Measurements from ENCODE around the gene KRIT1.

DNA sequence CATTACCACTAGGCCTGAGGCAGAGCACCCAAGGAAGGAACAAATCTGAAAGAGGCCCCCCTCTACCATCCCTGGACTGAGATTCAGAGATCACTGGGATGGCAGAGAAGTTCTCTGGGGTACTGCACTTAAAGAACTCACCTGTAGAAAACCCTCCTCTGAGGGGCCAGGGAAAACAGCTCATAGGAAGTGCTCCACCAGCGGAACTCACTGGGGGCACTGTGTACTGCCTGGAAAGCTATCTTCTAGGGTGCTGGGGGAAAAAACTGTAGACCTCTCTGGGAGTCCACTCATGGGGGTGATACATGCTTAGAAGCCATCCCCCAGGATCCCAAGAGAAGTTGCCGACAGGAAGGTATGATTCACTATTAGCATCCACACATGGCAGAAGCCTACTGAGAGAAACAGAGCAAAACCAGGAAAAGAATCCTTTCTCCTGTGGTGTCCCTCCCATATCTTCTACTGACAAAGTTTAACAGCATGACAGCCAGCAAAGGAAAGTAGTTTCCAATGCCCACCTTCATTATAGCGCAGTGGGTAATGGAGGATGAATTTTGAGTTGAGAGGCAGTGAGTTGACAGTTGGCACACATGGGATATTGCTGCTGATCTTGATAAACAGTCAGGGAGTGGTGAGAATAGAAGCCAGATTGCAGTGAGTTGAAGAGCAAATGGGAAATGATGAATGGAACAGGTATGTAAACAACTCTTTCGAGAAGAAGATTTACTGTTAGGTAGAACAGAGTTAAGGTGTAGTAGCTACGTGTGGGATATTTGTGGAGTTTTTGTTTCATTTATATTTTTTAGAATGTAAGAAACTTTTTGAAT lies 20.9 kb upstream of the KRIT1 start:
- TF ChIP-seq, protein P1, sequence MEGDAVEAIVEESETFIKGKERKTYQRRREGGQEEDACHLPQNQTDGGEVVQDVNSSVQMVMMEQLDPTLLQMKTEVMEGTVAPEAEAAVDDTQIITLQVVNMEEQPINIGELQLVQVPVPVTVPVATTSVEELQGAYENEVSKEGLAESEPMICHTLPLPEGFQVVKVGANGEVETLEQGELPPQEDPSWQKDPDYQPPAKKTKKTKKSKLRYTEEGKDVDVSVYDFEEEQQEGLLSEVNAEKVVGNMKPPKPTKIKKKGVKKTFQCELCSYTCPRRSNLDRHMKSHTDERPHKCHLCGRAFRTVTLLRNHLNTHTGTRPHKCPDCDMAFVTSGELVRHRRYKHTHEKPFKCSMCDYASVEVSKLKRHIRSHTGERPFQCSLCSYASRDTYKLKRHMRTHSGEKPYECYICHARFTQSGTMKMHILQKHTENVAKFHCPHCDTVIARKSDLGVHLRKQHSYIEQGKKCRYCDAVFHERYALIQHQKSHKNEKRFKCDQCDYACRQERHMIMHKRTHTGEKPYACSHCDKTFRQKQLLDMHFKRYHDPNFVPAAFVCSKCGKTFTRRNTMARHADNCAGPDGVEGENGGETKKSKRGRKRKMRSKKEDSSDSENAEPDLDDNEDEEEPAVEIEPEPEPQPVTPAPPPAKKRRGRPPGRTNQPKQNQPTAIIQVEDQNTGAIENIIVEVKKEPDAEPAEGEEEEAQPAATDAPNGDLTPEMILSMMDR (IDR thresholded peaks at IDR 0.05): no peak
- no peak for TF ChIP-seq POLR2A (IDR thresholded peaks at IDR 0.05)
